ENCODE measurements around the gene CEP135. TPM values are rescaled to one million over a fixed set of nuclear protein-coding genes. Genes with fewer than 3 reads are reported as not detected.

The CEP135 gene
- total and polyA plus RNA-seq, 2 donors (not counting 1 experiment from before 2014, with no cell fraction given) = 6.4 to 41.0 TPM

- no peaks in the 10 kb centered on the region for H3K4me1 ChIP-seq (ENCODE audit: control insufficient read depth in 2 of 2, insufficient read depth in 2 of 2, low read length in 2 of 2)
- ChIA-PET POLR2A (no interaction called here), CTCF (no interaction called here)
- DNase-seq = no peak
- H3K27me3 ChIP-seq (replicated peaks in 1 of 4; ENCODE audit: control extremely low read depth in 1 of 4, control insufficient read depth in 3 of 4, insufficient read depth in 4 of 4, low read length in 3 of 4) = no peaks in the 10 kb centered on the region
- Mint-ChIP-seq H3K27ac (no peak overlapping the region), H3K9me3 (ENCODE audit: insufficient read depth) (peaks cover 6% of the 10 kb centered on the region), H3K4me3 (no peak overlapping the region), H3K27me3 (no peaks in the 10 kb centered on the region), H3K4me1 (no peaks in the 10 kb centered on the region)
- no peaks in the 10 kb centered on the region for H3K79me2 ChIP-seq (ENCODE audit: control insufficient read depth, insufficient read depth, low read length)
- H3K9me3 ChIP-seq (ENCODE audit: control extremely low read depth in 1 of 3, control insufficient read depth in 2 of 3, insufficient read depth in 1 of 3, low read length in 2 of 3) = peaks cover 4 to 8% (median 5%) of the 10 kb centered on the region in 3 donors
- H3K4me2 ChIP-seq (replicated peaks; ENCODE audit: low read depth, low read length, poor library complexity, severe bottlenecking) = no peak overlapping the region
- no CpG with 5 or more reads among the region's 2 CpGs for WGBS (ENCODE audit: insufficient coverage)
- no peaks in the 10 kb centered on the region for H4K20me1 ChIP-seq (ENCODE audit: control insufficient read depth, insufficient read depth, low read length, poor library complexity, severe bottlenecking)
- no peak overlapping the region for H3K9ac ChIP-seq (ENCODE audit: low read length)
- H3K4me3 ChIP-seq (ENCODE audit: control extremely low read depth in 1 of 5, extremely low read depth in 1 of 5, insufficient read depth in 1 of 5, low read depth in 2 of 5, low read length in 4 of 5) = no peak overlapping the region
- H2AFZ ChIP-seq (ENCODE audit: insufficient read depth, low read depth, low read length, poor library complexity, severe bottlenecking) = no peak overlapping the region
- TF ChIP-seq CTCF (IDR thresholded peaks at IDR 0.05) (no peak), EZH2 (IDR thresholded peaks at IDR 0.05; ENCODE audit: borderline replicate concordance, insufficient read depth, low read depth, low read length, poor library complexity, severe bottlenecking) (no peak)
- no peak for ATAC-seq (ENCODE audit: low read depth)
- intact Hi-C loops (cut with micrococcal nuclease) = no loop called here
- no peak overlapping the region for H3K27ac ChIP-seq (ENCODE audit: low read length in 2 of 2)
- no peaks in the 10 kb centered on the region for H3K36me3 ChIP-seq (replicated peaks in 1 of 2; ENCODE audit: control extremely low read depth in 1 of 2, control insufficient read depth in 1 of 2, extremely low read depth in 1 of 2, insufficient read depth in 2 of 2, low read length in 1 of 2)
Measured at GRCh38 chr4:56077676-56078075, 128.9 kb downstream of the CEP135 start.

DNA sequence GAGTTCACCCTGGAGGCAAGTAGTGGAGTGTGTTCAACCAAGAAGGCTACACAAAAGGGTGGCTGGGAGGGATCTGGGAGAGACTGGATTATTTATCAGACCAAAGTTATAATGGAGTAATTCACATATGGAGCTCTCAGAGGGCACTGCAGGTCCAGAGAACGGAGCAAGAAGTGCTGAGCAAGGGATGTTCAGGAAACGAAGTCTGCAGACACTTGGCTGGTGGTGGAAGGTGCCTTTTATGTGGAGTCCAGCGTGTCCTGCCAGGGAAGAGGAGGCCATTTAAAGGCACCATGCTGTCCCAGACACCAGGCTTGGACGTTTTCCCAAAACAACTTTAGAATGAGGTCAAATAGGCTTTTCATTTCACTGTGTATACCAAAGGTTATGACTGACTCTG, 130.1 kb downstream of the CEP135 start:
- DNase-seq (no peak), ATAC-seq (ENCODE audit: low read depth) (no peak)
- Mint-ChIP-seq H3K27me3 (no peaks in the 10 kb centered on the region), H3K9me3 (ENCODE audit: insufficient read depth) (peaks cover 6% of the 10 kb centered on the region), H3K27ac (no peak overlapping the region), H3K4me3 (no peak overlapping the region), H3K4me1 (no peaks in the 10 kb centered on the region)
- Histone ChIP-seq H3K27me3 (replicated peaks in 1 of 4; ENCODE audit: control extremely low read depth in 1 of 4, control insufficient read depth in 3 of 4, insufficient read depth in 4 of 4, low read length in 3 of 4) (no peaks in the 10 kb centered on the region), H3K36me3 (replicated peaks in 1 of 2; ENCODE audit: control extremely low read depth in 1 of 2, control insufficient read depth in 1 of 2, extremely low read depth in 1 of 2, insufficient read depth in 2 of 2, low read length in 1 of 2) (no peaks in the 10 kb centered on the region), H3K4me2 (replicated peaks; ENCODE audit: low read depth, low read length, poor library complexity, severe bottlenecking) (no peak overlapping the region), H3K9me3 (ENCODE audit: control extremely low read depth in 1 of 3, control insufficient read depth in 2 of 3, insufficient read depth in 1 of 3, low read length in 2 of 3) (peaks cover 4 to 8% (median 5%) of the 10 kb centered on the region in 3 donors), H2AFZ (ENCODE audit: insufficient read depth, low read depth, low read length, poor library complexity, severe bottlenecking) (no peak overlapping the region), H3K79me2 (ENCODE audit: control insufficient read depth, insufficient read depth, low read length) (no peaks in the 10 kb centered on the region), H3K27ac (ENCODE audit: low read length in 2 of 2) (no peak overlapping the region), H3K4me3 (ENCODE audit: control extremely low read depth in 1 of 5, extremely low read depth in 1 of 5, insufficient read depth in 1 of 5, low read depth in 2 of 5, low read length in 4 of 5) (no peak overlapping the region), H4K20me1 (ENCODE audit: control insufficient read depth, insufficient read depth, low read length, poor library complexity, severe bottlenecking) (no peaks in the 10 kb centered on the region), H3K4me1 (ENCODE audit: control insufficient read depth in 2 of 2, insufficient read depth in 2 of 2, low read length in 2 of 2) (no peaks in the 10 kb centered on the region), H3K9ac (ENCODE audit: low read length) (no peak overlapping the region)
- WGBS (ENCODE audit: insufficient coverage) = 83% methylated on average over 2 of the region's 4 CpGs
- ChIA-PET POLR2A (no interaction called here), CTCF (no interaction called here)
- intact Hi-C loops (cut with micrococcal nuclease) = no loop called here
- TF ChIP-seq EZH2 (IDR thresholded peaks at IDR 0.05; ENCODE audit: borderline replicate concordance, insufficient read depth, low read depth, low read length, poor library complexity, severe bottlenecking) (no peak), CTCF (IDR thresholded peaks at IDR 0.05) (no peak)
